ENCODE data around the gene NCF1.
"Not testable (repeated sequence)": the region's sequence is repeated elsewhere in the genome, so short reads cannot be mapped to it uniquely, and the experiment has no call there.

Gene NCF1

DNA sequence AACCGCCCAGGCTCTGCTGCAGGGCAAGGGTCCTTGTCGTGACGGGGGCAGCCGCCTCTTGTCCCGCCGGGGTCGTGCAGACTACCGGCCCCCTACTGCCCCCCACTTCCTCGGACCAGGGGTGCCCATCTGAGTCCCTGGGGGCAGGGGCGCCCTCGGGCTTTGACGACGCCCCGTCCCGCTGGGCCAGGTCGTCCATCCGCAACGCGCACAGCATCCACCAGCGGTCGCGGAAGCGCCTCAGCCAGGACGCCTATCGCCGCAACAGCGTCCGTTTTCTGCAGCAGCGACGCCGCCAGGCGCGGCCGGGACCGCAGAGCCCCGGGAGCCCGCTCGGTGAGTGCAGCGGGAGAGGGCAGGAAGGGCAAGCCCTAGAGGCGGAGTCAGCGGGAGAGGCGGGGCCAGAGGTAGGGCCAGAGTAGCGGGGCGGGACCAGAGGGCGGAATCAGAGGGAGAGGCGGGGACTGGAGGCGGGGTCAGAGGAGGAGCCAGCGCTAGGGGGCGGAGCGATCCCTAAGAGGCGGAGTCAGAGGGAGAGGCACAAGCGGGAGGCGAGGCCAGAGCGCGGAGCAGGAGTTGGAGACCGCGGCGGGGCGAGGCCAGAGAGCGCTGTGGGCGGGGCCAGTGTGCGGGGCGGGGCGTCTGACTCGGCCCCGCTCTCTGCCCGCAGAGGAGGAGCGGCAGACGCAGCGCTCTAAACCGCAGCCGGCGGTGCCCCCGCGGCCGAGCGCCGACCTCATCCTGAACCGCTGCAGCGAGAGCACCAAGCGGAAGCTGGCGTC lies 14.7 kb downstream of the NCF1 start:
- DNase-seq: peak; percentile 93

DNA sequence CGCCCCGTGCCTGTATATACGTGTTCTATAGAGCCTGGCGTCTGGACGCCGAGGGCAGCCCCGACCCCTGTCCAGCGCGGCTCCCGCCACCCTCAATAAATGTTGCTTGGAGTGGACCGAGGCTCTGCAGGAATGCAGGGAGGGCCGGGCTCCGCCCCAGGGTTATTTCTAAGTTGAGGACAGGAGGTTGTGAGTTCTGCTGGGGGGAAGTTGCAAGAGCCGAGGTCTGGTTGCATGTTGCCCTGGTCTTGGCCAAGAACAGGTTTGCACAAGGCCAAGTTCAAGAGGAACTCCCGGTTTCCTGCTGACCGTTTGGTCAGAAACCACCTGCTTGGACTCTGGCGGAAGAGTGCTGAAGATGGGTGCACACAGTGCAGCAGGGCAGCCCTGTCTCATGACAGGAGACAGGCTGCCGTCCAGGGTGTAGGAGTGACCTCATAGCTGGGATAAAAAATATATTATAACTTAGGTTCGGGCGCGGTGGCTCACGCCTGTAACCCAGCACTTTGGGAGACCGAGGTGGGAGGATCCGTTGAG lies 15.5 kb downstream of the NCF1 start:
- not testable (repeated sequence) for DNase-seq

DNA sequence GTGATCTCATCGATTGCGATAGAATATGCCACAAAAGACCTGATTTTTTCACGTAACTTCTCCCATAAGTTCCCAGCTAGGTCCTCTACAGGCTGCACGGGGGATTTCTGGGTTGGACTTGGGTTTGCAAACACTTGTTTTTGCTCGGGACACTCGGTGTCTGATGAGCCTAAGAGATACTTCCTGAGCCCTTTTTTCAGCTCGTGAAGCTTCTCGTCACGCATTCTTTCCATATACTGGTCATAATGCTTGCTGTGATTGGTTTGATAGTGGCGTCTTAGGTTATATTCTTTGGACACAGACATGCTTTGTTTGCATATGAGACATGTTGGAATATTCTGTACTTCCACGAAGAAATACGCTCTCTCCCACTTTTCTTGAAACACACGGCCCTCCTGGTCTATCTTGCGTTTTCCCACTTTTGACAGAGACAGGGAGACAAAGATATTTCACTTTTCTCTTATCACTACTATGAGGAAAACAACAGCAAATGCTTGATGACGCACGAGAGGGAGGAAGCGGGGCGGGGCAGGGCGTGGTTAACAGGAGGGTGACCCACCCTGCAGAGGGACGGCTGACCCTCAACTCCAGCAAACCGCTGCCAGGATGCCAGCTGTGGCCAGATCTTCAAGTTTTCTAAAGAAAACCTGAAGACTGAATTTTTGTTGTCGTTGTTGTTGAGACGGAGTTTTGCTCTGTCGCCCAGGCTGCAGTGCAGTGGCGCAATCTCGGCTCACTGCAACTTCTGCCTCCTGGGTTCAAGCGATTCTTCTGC lies 24.2 kb downstream of the NCF1 start:
- DNase-seq: not testable (repeated sequence)

DNA sequence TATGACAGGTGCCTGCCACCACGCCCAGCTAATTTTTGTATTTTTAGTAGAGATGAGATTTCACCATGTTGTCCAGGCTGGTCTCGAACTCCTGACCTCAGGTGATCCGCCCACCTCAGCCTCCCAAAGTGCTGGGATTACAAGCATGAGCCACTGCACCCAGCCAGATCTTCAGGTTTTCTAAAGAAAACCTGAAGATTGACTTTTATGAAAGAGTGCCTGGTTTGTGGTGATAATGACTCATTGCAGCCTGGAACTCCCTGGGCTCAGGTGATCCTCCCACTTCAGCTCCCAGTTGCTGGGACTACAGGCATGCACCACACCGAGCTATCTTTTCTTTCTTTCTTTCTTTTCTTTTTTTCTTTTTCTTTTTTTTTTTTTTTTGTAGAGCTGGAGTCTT lies 24.8 kb downstream of the NCF1 start:
- not testable (repeated sequence) for DNase-seq

DNA sequence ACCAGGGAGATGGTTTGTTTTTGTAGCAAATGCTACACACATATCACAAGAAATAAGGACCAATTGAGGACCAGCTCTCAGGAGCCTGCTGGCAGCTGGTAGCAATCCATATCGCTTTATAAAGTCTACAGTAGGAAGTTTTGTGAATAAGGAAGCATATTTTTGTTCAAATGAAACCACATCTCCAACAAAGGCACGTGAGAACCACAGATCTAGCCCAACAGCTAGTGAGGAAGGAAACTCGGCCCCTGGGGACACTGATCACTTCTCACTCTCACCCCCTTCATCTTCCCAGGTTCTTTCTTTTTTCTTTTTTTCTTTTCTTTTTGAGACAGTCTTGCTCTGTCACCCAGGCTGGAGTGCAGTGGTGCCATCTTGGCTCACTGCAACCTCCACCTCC lies 42.1 kb downstream of the NCF1 start:
- DNase-seq: not testable (repeated sequence)

DNA sequence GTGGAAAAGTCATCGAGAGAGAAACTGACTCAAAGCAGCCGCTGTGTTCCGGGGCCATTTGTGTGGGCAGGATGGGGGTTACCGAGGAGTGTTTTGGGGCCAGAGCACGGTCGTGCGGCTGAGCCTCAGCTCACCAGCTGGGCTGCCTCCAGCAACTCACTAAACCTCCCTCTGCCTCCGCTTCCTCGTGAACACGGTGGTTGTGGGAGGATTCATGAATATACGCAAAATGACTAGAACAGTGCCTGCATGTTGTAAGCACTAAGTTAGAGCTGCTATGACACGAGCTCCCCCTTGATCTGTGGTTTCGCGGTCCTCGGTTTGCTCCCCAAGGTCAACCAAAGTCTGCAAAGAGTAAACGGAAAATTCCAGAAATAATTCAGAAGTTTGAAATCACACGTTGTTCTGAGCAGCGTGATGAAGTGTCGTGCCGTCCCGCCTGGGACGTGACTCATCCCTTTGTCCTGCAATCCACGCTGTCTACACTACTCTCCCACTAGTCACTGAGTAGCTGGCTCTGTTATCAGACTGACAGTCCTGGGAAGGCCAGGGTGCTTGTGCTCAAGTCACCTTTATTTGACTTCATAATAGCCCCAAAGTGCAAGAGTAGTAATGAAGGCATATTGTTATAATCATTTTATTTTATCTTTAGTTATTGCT lies 46.5 kb downstream of the NCF1 start:
- not testable (repeated sequence) for DNase-seq

DNA sequence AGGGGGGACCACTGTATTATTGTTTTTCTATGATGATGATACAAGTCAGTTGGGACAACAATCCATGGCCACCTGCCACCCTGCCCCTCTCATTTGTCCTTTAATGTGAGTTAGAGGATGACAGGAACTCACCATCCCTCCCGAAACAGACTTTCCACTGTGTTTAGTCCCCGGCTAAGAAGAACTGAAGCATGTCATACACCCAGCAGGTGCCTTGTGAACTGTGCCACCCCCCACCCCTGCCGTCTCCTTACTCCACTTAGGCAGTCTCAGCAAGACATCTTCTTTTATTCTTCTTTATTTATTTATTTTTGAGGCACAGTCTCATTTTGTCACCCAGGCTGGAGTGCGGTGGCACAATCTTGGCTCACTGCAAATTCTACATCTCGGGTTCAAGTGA lies 47.4 kb downstream of the NCF1 start:
- DNase-seq: not testable (repeated sequence)

DNA sequence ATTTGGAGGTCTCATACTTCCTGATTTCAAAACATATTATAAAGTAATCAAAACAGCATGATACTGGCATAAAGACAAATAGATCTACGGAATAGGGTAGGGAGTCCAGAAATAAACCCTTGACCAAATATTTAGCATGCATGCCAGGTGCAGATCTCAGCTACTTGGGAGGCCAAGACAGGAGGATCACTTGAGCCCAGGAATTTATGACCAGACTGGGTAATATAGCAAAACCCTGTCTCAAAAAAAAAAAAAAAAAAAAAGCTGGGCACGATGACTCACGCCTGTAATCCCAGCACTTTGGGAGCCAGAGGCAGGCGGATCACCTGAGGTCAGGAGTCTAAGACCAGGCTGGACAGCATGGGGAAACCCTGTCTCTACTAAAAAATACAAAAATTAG lies 56.1 kb downstream of the NCF1 start:
- DNase-seq: not testable (repeated sequence)

DNA sequence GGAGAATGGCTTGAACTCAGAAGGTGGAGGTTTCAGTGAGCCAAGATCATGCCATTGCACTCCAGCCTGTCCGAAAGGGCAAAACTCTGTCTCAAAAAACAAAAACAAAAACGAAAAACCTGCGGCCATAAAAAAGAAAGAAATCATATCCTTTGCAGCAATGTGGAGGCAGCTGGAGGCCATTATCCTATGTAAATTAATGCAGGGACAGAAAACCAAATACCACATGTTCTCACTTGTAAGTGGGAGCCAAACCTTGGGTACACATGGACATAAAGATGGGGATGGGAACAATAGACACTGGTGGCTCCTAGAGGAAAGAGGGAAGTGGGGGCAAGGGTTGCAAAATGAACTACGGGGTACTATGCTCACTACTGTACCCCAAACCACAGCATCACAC lies 56.6 kb downstream of the NCF1 start:
- DNase-seq: not testable (repeated sequence)
